ENCODE results near the gene PDLIM5. TPM values are rescaled to one million over a fixed set of nuclear protein-coding genes. Genes with fewer than 3 reads are reported as not detected.

The PDLIM5 gene
- total RNA-seq, 2 donors from 2014 or later: 115 to 228 TPM

DNA sequence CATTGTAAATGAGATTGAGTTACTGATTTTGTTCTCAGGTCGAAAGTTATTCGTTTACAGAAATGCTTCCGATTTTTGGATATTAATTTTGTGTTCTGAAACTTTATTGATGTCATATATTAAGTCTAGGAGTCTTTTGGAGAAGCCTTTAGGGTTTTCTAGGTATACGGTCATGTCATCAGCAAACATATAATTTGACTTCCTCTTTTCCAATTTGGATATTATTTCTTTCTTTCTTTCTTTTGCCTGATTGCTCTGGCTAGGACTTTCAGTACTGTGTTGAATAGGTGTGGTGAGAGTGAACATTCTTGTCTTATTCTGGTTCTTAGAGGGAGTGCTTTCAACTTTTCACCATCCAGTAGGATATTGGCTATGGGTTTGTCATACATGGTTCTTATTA, 35.4 kb upstream of the PDLIM5 start:
- H3K4me1 ChIP-seq (replicated peaks): no peaks in the 10 kb centered on the region
- no peak overlapping the region for H3K4me3 ChIP-seq
- H3K9me3 ChIP-seq: no peaks in the 10 kb centered on the region
- H3K27ac ChIP-seq: no peak overlapping the region
- 93% methylated on average over 4 of the region's 4 CpGs for WGBS
- H3K36me3 ChIP-seq: no peaks in the 10 kb centered on the region
- intact Hi-C loops (cut with DNase I): no loop called here
- TF ChIP-seq POLR2AphosphoS5 (IDR thresholded peaks at IDR 0.05) (no peak), POLR2A (IDR thresholded peaks at IDR 0.05) (no peak)
- TF ChIP-seq, protein P1, sequence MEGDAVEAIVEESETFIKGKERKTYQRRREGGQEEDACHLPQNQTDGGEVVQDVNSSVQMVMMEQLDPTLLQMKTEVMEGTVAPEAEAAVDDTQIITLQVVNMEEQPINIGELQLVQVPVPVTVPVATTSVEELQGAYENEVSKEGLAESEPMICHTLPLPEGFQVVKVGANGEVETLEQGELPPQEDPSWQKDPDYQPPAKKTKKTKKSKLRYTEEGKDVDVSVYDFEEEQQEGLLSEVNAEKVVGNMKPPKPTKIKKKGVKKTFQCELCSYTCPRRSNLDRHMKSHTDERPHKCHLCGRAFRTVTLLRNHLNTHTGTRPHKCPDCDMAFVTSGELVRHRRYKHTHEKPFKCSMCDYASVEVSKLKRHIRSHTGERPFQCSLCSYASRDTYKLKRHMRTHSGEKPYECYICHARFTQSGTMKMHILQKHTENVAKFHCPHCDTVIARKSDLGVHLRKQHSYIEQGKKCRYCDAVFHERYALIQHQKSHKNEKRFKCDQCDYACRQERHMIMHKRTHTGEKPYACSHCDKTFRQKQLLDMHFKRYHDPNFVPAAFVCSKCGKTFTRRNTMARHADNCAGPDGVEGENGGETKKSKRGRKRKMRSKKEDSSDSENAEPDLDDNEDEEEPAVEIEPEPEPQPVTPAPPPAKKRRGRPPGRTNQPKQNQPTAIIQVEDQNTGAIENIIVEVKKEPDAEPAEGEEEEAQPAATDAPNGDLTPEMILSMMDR (IDR thresholded peaks at IDR 0.05): no peak
- H3K27me3 ChIP-seq (replicated peaks; ENCODE audit: insufficient read depth): no peaks in the 10 kb centered on the region
- DNase-seq (ENCODE audit: low spot score): no peak

DNA sequence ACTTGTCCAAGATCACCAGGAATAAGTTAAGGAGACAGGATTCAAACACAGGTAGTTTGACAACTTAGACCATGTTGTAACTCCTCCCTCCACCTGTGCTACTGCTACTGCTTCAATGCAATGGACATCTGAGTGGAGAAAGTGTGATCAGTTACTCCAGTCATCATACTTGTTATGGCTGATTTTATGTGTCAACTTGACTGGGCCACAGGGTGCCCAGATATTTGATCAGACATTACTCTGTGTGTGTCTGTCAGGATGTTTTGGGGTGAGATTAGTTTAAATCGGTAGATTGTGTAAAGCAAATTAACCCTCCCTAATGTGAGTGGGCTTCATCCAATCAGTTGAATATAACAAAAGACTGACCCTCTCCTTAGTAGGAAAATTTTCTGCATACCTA, 34.8 kb upstream of the PDLIM5 start:
- Histone ChIP-seq H3K36me3 (no peaks in the 10 kb centered on the region), H3K27ac (no peak overlapping the region), H3K27me3 (replicated peaks; ENCODE audit: insufficient read depth) (no peaks in the 10 kb centered on the region), H3K9me3 (no peaks in the 10 kb centered on the region), H3K4me3 (no peak overlapping the region), H3K4me1 (replicated peaks) (no peaks in the 10 kb centered on the region)
- DNase-seq (ENCODE audit: low spot score): no peak
- 88% methylated on average over 1 of the region's 1 CpG for WGBS
- no peak for TF ChIP-seq POLR2A (IDR thresholded peaks at IDR 0.05)
- no peak for TF ChIP-seq POLR2AphosphoS5 (IDR thresholded peaks at IDR 0.05)
- TF ChIP-seq, protein P1 (IDR thresholded peaks at IDR 0.05): no peak
- intact Hi-C loops (cut with DNase I): no loop called here

DNA sequence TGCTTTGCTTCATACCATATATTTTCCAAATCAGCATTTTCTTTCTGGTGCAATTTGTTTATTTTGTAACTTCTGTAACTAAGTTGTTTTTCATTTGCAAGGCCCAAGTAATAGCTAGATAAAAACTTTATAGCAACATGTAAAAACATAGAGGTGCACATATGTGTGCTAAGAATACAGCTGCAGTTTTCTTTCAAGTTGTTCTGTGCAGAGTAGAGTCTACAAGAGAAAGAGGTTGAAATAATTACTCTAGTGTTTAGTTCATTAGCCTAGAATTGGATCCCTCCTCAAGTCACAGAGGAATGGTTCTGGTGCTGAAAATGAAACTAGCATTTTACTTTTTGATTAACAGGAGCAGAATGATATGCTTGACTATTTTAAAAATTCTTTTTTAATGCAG, 32.2 kb upstream of the PDLIM5 start:
- no peaks in the 10 kb centered on the region for H3K4me1 ChIP-seq (replicated peaks)
- H3K9me3 ChIP-seq: no peaks in the 10 kb centered on the region
- TF ChIP-seq POLR2AphosphoS5 (IDR thresholded peaks at IDR 0.05): no peak
- no peak for TF ChIP-seq POLR2A (IDR thresholded peaks at IDR 0.05)
- TF ChIP-seq, protein P1 (IDR thresholded peaks at IDR 0.05): no peak
- no peak for DNase-seq (ENCODE audit: low spot score)
- H3K27me3 ChIP-seq (replicated peaks; ENCODE audit: insufficient read depth): no peaks in the 10 kb centered on the region
- intact Hi-C loops (cut with DNase I): no loop called here
- H3K27ac ChIP-seq: no peak overlapping the region
- H3K36me3 ChIP-seq: no peaks in the 10 kb centered on the region
- H3K4me3 ChIP-seq: no peak overlapping the region

DNA sequence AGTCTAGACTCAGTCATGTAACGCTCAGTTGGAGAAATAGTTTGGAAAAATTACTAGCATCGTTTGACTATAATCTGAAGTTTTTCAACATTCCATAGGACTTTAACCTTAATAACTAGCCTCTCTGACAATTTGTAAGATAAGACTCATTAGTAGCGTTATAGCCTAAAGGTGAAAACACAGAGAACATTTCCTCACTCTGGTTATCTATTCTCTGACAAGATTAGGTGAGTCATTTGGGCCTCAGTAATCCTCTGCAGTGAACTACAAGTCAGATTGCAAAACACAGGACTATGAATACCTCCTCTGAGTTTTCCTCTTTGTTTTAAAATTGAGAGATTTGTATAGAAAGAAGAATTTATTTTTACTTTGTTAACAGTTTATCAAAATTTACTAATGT, 31.8 kb upstream of the PDLIM5 start:
- Histone ChIP-seq H3K27ac (no peak overlapping the region), H3K4me3 (no peak overlapping the region), H3K27me3 (replicated peaks; ENCODE audit: insufficient read depth) (no peaks in the 10 kb centered on the region), H3K9me3 (no peaks in the 10 kb centered on the region), H3K36me3 (no peaks in the 10 kb centered on the region), H3K4me1 (replicated peaks) (no peaks in the 10 kb centered on the region)
- 90% methylated on average over 3 of the region's 3 CpGs for WGBS
- TF ChIP-seq POLR2AphosphoS5 (IDR thresholded peaks at IDR 0.05): no peak
- TF ChIP-seq, protein P1 (IDR thresholded peaks at IDR 0.05): no peak
- no peak for DNase-seq (ENCODE audit: low spot score)
- intact Hi-C loops (cut with DNase I): no loop called here

DNA sequence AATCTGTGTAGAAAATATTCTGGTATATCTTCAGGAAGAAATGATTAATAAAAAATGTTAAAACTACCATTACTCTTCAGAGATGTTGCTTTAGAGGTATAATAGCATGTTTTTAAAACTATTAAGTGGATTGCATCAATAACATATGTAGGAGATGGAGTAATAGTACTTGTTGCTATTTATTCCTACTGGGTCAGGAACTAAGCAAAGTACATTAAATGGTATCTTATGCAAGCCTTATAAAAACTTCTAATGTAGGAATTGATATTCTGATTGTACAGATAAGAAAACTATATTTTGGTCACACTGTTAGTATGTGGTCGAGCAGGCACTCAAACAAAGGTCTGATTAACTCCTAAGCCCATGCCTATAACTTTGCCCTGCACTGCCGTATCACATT, 31.4 kb upstream of the PDLIM5 start:
- no peak for TF ChIP-seq POLR2A (IDR thresholded peaks at IDR 0.05)
- TF ChIP-seq, protein P1 (IDR thresholded peaks at IDR 0.05): no peak
- TF ChIP-seq POLR2AphosphoS5 (IDR thresholded peaks at IDR 0.05): no peak
- Histone ChIP-seq H3K27ac (no peak overlapping the region), H3K9me3 (no peaks in the 10 kb centered on the region), H3K4me3 (no peak overlapping the region), H3K4me1 (replicated peaks) (no peaks in the 10 kb centered on the region), H3K36me3 (no peaks in the 10 kb centered on the region), H3K27me3 (replicated peaks; ENCODE audit: insufficient read depth) (no peaks in the 10 kb centered on the region)
- intact Hi-C loops (cut with DNase I): no loop called here
- DNase-seq (ENCODE audit: low spot score): no peak
- 64% methylated on average over 2 of the region's 2 CpGs for WGBS

Measured in prostate gland (tissue), 2 donors.